Measurements from ENCODE around the gene MRPL50.

The MRPL50 gene

DNA sequence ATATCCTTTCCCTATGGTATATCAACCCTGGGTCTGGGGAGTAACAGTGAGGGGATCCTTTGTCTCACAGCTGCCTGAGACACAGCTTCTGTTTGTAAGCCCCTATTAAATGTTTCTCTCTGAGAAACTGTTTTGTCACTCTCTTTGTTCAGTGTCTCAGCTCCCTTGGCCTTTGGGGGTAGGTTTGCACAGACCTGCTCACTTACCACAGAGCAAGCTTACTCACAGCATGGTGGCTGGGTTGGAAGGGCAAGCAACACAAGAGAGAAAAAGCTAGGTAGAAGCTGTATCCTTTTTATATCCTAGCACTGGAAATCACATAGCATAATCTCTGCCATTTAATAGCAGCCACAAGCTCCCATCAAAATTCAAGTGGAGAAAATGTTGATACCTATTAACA, 18.1 kb downstream of the MRPL50 start:
- no peak for DNase-seq (ENCODE audit: low read depth in 2 of 3, low spot score in 1 of 3)

DNA sequence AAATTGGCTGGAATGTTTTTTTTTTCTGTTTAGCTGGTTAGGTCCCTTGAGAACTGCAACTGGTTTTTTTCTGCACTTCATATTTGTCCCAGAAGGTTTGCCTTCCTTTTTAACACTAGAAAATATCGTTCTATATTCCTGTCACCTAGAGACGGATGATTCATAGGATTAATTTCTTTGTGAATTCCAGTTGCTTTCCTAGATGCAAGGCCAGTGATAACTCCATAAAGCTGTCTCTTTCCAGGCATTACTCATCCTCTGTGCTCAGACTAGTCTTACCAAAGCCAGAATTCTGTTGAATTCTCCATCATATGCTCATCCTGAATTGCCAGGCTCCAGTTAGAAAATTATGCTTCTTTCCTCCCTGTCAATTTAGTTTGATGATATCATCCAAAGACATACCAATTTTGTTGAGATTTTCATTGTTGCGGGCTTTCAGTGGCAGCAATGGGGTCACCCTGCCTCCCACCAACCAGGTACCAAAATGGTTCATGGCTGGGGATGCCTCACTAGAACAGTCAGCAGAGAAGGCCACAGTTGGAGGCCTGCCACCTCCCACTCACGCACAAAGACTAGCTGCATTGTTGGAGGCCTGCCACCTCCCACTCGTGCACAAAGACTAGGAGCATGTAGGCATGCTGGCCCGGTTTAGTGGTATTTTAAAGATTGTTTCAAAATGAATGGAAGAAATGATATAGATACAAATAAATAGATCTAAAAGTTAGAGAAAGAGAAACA, 22.1 kb downstream of the MRPL50 start:
- DNase-seq (ENCODE audit: low read depth in 2 of 3, low spot score in 1 of 3) = no peak

DNA sequence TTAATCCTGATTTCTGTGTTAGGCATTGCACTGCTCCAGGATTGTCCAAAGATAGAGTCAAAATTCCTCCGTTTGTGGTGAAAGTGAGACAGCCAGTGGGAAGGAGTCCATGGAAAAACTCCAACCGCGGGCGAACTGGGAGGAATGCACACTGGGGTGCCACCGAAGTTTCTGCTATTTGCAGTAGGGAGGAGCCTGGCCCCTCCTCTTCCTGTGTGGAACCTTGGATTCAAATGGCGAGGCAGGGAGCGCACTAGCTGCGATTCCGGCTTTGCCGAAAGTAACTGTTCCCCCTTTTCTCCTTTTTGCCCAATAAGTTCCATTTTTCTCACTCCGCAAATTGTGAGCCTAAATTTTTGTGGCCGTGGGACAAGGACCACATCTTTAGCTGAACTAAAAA, 22.9 kb downstream of the MRPL50 start:
- no peak for DNase-seq (ENCODE audit: low read depth in 2 of 3, low spot score in 1 of 3)

DNA sequence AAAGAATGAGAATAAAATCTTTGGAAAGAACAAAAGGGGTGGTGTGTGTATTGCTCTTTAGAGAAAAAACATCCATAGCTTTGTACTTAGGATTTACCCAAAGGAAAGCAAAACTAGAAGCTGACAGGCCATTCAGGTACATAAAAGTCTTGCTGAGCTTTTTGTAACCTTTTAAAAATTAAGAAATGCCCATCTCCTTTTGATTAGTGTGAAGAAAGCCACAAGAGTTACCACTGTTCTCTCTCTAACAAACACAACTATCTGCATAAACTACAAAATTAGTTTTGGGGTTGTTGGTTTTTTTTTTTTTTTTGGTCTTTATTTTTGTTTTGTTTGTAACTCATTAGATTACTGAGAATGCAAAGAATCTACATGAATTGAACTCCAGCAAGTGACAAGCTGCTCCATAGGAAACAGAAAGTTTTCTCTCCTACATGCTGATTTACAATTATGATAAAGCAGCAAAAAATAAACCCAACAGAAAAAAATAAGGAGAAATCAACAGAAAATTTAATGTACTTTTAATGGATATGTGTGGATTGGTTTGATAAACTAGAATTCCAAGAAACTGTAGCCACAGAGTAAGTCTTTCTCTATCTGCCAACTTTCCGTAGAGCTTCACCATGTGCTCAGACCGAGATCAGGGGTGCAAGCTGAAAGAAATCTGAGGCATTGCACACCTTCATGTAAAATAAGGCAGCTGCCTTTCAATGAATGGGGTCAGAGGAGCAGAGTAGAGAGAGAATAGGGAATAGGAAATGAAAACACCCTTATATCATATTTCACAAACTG, 25.9 kb downstream of the MRPL50 start:
- DNase-seq (ENCODE audit: low read depth in 2 of 3, low spot score in 1 of 3) = no peak

DNA sequence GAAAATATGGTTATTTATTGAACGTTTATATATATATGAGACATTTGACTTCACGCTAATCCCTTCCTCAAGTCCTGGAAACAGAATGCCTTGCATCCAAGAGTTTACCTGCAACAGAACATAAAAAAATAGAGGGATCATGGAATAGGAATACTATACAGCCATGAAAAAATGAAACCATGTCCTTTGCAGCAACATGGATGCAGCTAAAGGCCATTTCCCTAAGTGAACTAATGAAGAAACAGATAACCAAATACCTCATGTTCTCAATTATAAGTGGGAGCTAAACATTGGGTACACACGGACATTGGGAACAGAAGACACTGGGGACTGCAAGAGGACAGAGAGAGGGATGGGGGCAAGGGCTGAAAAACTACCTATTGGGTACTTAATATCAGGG, 26.6 kb downstream of the MRPL50 start:
- no peak for DNase-seq (ENCODE audit: low read depth in 2 of 3, low spot score in 1 of 3)

DNA sequence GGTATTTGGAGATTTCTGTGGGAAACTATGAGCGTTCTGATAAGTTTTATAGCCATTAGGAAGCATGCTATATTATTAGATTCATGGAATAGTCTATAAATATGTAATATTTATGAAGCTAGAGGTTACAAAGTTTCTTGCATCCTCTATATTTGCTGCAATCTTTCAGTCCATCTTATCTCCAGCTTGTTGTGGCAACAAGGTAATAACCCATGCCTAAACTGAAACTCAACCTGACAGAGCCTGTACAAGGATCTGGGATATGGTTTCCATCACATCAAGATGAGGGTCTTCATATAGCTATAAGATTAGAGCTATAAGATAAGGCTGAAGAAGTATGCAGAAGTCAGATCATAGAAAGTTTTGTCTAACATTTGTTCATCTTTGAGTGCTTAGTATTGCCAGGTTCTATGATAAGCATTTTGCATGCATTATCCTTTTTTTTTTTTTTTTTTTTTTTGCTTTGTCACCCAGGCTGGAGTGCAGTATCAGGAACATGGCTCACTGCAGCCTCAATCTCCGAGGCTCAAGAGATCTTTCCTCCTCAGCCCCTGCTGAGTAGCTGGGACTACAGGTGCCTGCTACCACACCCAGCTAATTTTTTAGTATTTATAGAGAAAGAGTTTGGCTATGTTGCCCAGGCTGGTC, 28.4 kb downstream of the MRPL50 start:
- DNase-seq (ENCODE audit: low read depth in 2 of 3, low spot score in 1 of 3) = no peak

DNA sequence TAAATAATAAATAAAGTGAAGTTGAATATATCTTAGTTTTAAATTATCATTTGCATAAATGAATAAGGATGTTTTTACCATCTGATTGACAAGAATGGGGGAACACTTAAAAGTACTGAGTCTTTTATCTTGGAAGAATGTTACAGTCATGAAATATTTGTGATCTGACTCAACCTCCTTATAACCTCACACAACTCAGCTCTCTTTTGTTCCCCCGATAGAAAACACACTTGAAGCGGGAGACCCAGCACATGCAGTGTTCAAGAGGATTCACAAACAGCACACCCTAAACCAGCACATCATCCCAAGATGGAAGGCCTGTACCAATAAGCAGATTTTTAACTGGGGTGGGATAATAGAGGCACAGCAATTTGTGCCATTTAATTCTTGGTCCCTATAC, 29.1 kb downstream of the MRPL50 start:
- no peak for DNase-seq (ENCODE audit: low read depth in 2 of 3, low spot score in 1 of 3)

DNA sequence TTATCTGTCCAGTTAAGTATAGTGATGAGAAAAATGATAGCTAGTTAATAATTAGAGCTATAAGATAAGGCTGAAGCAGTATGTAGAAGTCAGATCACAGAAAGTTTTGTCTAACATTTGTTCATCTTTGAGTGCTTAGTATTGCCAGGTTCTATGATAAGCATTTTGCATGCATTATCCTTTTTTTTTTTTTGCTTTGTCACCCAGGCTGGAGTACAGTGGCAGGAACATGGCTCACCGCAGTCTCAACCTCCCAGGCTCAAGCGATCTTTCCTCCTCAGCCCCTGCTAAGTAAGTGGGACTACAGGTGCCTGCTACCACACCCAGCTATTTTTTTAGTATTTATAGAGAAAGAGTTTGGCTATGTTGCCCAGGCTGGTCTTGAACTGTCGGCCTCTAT, 31.1 kb downstream of the MRPL50 start:
- no peak for DNase-seq (ENCODE audit: low read depth in 2 of 3, low spot score in 1 of 3)

DNA sequence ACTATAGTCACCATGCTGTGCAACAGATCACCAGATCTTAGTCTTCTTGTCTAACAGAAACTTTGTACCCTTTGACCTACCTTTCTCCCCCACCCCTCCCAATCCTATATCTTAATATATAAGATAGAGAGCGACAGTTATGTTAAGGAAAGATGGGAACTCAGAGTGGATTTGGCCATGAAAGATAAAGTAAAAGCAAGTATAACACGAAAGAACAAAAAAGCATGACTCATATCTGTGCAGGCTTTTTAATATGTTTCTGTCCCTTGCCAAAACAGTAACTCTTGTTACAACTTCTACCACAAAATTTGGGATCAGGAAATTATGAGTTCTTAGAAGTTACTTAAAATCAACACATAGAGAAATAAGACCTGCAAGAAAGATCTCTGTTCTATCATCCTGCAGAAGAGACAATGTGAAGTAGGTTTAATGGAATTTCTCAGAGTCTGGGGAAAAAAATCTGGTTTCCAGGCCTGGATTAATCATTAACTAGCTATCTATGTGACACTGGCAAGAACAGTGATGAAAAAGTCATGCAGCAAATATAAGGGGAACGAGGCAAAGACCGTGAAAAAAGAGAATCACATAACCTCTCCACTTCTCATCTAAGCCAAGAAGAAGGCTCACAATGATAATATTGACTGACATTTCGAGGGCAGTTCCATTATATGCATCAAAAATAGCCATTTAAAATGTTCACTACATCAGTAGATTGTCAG, 32.2 kb downstream of the MRPL50 start:
- DNase-seq (ENCODE audit: low read depth in 2 of 3, low spot score in 1 of 3) = no peak

DNA sequence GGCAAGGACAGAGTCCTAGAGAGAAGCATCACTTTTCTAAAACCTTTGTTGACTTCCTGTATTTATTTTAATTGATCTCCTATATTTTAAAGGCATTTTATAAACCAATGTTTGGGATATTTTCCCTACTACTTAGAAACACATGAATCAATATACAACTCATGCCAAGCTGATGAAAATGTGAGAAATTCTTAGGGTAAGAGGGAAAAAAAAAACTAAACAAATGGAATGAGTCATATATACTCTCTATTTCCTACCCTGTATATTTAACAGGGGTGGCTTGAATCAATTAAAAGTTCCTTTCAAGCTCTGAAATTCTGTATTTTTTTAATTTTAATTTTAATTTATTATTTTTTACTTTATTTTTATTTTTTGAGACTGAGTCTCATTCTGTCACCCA, 33.2 kb downstream of the MRPL50 start:
- DNase-seq (ENCODE audit: low read depth in 2 of 3, low spot score in 1 of 3) = no peak

DNA sequence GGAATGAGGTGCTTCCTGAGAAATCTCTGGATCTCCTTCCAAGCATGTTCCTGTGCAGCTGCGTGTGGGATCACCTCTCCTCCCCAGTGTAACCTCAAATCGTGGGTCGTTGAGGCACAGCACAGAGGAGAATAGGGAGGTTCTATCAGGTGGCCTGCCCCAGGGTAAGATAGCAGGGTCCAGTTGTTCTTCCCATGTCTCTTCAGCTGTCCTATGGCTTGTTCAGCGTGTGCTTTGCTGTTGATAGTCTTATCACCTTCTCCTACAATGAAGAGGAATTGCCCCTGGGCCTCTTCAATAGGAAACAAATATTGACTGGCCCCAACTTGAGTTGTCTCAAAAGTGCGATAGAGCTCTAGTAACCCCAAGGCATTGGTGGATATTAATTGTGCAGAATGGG, 36.0 kb downstream of the MRPL50 start:
- no peak for DNase-seq (ENCODE audit: low read depth in 2 of 3, low spot score in 1 of 3)

DNA sequence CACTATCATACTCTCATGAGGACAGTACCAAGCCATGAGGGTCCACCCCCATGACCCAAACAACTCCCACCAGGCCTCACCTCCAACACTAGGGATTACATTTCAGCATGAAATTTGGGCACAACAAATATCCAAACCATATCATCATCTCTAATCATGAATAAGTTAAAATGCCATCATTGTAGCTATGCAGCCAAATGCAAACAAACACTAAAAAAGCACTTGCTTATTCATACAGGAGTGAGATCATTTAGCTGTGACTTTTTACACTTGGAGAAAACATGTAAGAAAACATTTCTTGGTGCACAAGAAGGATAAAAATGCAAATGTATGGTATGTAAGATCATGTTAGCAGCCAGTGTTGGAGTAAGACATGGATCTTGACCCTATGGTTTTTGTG, 37.8 kb downstream of the MRPL50 start:
- no peak for DNase-seq (ENCODE audit: low read depth in 2 of 3, low spot score in 1 of 3)

DNA sequence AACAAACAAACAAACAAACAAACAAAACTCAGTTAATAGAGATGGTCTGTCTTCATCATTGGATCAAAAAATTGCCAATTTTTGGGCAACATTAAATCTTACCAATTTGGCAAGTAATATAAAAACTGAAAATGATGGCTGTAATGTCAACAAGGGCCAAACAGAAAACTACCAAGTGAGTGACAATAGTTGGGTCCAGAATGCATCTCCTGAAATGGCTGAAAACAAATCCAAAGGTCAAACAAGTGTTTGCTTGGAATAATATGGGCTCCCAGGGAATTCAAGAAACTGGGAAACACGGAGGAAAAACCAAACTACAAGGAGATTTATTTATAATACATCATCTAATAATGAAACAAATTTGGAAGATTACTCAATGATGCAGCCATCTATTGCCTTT, 38.7 kb downstream of the MRPL50 start:
- DNase-seq (ENCODE audit: low read depth in 2 of 3, low spot score in 1 of 3) = no peak

DNA sequence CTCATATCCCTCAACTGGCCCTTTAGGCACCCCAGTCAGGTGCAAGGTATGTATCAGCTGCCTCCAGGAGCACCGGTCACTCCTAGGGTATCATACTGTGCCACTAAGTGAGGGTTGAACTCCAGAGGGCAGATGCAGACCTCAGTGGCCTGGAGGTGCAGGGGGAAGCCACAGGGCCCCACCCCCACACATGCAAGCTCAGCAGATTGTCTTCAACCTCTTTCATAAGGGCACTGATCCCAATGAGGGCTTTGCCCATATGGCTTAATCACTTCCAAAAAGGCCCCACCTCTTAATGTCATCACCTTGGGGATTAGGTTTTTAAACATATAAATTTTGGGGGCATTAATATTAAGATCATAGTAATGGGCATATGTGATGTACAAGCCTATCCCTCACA, 41.8 kb downstream of the MRPL50 start:
- DNase-seq (ENCODE audit: low read depth in 2 of 3, low spot score in 1 of 3) = no peak

DNA sequence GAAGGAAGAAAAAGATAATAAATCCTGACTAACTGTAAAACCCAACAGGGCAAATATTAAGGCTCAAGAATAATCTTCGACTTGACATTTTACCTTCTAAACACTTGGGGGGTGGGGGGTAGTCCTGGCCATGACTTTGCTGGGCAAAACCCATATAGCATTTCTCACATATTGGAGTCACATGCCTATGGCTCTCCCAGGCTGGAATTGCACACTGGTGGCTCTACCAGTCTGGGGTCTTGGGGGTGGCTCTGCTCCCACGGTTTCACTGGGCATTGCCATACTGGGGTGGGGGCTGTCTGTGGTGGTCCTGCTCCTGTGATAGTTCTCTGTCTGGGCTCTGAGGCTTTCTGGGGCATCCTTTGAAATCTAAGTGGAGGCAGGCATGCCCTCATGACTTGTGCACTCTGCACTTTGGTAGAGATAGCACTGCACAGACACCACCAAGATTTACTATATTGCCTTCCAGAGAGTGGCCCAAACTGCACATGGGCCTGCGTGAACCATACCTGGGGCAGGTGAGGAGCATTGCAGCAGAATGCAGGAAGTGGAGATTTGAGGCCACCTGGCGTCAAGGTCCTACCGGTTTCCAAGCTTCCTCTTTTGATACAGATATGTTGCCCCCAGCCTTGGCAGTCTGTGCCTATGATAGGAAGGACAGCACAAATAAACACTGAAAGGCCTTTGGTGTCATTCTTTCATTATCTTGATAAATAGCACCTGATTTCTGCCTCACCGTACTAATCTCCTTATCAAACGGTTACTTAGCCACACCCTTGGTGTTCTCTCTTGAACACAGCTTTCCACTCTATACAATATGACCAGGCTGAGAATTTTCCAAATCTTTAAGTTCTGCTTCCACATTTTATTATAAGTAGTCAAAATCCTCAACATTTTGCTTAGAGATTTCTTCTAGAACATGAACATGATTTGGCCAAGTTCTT, 43.4 kb downstream of the MRPL50 start:
- no peak for DNase-seq (ENCODE audit: low read depth in 2 of 3, low spot score in 1 of 3)

DNA sequence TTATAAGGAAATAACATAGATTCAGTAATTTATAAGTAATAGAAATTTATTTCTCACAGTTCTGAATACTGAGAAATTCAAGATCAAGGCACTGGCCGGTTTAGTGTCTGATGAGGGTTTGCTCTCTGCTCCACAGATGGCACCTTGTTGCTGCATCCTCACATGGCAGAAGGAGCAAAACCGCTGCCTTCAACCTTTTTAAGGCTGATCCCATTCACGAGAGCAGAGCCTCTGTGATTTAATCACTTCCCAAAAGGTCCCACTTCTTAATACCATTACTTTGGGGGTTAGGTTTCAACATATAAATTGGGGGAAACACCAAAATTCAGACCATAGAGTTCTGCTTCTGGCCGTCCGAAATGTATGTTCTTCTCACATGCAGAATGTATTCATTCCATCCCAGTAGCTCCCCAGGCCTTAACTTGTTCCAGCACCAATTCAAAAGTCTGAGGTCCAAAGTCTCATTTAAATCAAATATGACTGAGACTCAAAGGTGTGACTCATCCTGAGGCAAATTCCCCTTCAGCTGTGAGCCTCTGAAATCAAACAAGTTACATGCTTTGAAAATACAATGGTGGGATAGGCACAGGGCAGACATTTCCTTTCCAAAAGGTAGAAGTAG, 44.2 kb downstream of the MRPL50 start:
- DNase-seq (ENCODE audit: low read depth in 2 of 3, low spot score in 1 of 3) = no peak

DNA sequence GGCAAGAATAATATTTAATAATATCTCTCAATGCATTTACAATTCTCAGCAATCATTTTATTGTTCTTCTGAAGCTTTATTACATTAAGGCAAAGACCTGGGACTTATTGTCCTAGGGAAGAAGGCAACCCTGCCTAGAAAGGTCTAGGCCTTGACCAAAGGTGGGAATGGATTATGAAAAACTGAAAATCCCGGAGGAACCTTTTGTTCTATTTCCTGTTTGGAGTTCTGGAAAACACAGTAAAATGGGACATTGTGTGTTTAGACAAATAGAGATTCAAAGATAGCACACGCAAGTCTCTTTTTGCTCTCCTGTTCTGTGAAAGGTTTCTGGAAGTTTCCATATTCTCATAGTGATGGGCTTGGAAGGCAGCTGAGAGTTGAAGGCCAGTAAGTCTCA, 44.7 kb downstream of the MRPL50 start:
- DNase-seq (ENCODE audit: low read depth in 2 of 3, low spot score in 1 of 3) = no peak

DNA sequence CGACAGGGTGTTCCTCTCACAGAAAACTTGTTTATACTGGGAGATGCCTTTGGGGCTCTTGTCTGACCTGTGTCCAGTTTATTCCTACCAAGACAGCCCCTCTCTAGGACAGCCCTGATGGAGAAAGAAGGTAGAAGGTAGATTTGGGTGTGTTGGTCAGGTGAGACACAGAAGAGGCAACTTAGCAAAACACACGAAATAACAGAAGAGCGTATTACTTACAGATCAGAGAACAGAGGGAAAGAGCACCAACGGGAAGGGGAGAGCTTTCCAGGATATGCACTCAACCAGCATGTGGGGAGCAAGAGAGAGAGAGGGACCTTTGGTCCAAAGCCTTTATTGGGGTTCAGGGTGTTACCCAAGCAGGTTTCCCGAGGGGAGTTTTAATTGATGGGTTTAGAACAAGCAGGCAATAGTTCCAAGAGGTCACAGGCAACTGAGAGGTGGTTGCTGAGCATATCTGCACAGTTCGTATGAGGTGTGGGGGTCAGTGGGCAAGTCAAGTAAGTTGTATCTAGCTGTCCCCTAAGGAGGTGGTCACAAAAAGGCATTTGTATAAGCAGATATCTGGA, 45.4 kb downstream of the MRPL50 start:
- no peak for DNase-seq (ENCODE audit: low read depth in 2 of 3, low spot score in 1 of 3)

DNA sequence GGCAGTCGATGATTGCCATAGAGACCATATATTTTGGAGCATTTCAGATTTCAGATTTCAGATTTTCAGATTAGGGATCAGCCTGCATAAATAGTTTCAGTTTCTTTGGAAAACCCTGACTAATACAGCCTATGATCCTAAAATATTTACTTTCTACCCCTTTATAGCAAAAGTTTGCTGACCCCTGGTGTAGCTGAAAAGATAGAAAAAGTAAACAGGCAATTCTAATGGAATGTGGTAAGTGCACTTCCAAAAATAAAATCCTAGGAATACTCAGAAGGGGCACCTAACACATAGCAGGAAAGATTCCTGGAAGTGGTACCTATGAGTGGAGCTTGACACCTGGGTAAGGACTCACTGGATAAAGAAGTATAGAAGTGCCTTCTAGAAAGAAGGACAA, 48.1 kb downstream of the MRPL50 start:
- no peak for DNase-seq (ENCODE audit: low read depth in 2 of 3, low spot score in 1 of 3)

DNA sequence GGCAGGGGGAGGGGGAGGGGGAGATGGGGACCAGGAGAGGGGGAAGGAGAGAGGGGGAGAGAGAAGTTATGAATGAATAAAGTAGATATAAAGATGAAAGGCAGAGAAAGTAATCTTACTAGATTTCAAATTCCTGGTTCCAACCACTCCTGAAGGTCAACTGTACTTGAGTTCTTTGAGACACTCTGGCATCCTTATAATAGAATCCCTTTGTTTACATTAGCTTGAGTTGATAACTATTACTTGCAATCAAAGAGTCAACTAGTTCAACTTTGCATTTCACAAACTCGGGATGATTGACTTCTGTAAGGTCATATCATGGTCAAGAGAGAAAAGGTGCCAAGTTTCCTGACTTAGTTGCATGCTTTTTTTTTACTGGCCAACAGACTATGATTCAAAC, 55.8 kb downstream of the MRPL50 start:
- no peak for DNase-seq (ENCODE audit: low read depth in 2 of 3, low spot score in 1 of 3)
